OCI-LY7 (cell line): ENCODE measurements around the gene EVI2A.

Experiments used
- CTCF ChIP-seq: fragments of 200-600 bp; sonication (generic); conservative IDR thresholded peaks from 2 replicates; pipeline ENCODE4 v1.5.1; 2014; ENCODE audit warnings: mild to moderate bottlenecking, antibody characterized with exemption, low read length, moderate library complexity, mixed read lengths
- EZH2phosphoT487 ChIP-seq: fragments of 200-600 bp; sonication (generic); IDR thresholded peaks from 2 replicates; pipeline ENCODE4 v1.6.1; 2018; ENCODE audit warnings: low read depth, borderline replicate concordance, mild to moderate bottlenecking, mixed run types, antibody characterized with exemption, low read length, moderate library complexity, mixed read lengths

- TF ChIP-seq CTCF (no peak), EZH2phosphoT487 (no peak)
Observed at GRCh38 chr17:31269036-31269577, 52.3 kb downstream of the EVI2A start.
